Keratinocyte (primary cell): ENCODE results near the gene IGSF9. TPM values are rescaled to one million over a fixed set of nuclear protein-coding genes. Genes with fewer than 3 reads are reported as not detected.

Experiments
- DNase-seq: peaks from one replicate; pipeline ENCODE4 v3.0.0-alpha.2; 2011; ENCODE audit warnings: low read depth, missing footprints, low spot score
- FAIRE-seq: peaks from 2 replicates; lab custom pipeline; 2011; peaks lifted over from hg19 to GRCh38; lab: Jason Lieb, UNC
- H2AFZ ChIP-seq: 2 replicates; pipeline ENCODE4 v1.6.0; 2012; ENCODE audit warnings: low read length, control low read depth, inconsistent platforms; ENCODE audit not compliant: control insufficient read depth
- H3K27ac ChIP-seq: 2 replicates; pipeline ENCODE4 v1.5.1; 2011; ENCODE audit warnings: low read length; ENCODE audit not compliant: control insufficient read depth, insufficient read depth
- H3K27me3 ChIP-seq: 3 replicates; pipeline ENCODE4 v1.6.0; 2011; ENCODE audit warnings: low read length; ENCODE audit not compliant: control insufficient read depth, insufficient read depth; ENCODE audit errors: extremely low read depth
- H3K36me3 ChIP-seq, 2 experiments: 2 replicates in 1 of 2; 3 replicates in 1 of 2; pipeline ENCODE4 v1.5.1; 2011; ENCODE audit warnings: low read length in 2 of 2, mild to moderate bottlenecking in 1 of 2; ENCODE audit not compliant: control insufficient read depth in 2 of 2, insufficient read depth in 2 of 2; ENCODE audit errors: extremely low read depth in 1 of 2
- H3K4me1 ChIP-seq: 3 replicates; pipeline ENCODE4 v1.5.1; 2011; ENCODE audit warnings: low read length; ENCODE audit not compliant: control insufficient read depth, insufficient read depth; ENCODE audit errors: extremely low read depth
- H3K4me2 ChIP-seq: 3 replicates; pipeline ENCODE4 v1.6.0; 2011; ENCODE audit warnings: low read depth, low read length; ENCODE audit not compliant: control insufficient read depth, insufficient read depth; ENCODE audit errors: extremely low read depth
- H3K4me3 ChIP-seq, 3 experiments: fragments of 200-600 bp in 1 of 3; sonication (generic) in 1 of 3; 2 replicates in 2 of 3; 3 replicates in 1 of 3; pipeline ENCODE4 v1.5.1; 2011 to 2016; ENCODE audit warnings: low read length in 3 of 3, mild to moderate bottlenecking in 3 of 3, control low read depth in 2 of 3, inconsistent platforms in 1 of 3, low read depth in 1 of 3, mixed read lengths in 1 of 3, mixed run types in 1 of 3, moderate library complexity in 1 of 3; ENCODE audit not compliant: control insufficient read depth in 2 of 3, insufficient read depth in 2 of 3; ENCODE audit errors: extremely low read depth in 1 of 3
- H3K79me2 ChIP-seq: 2 replicates; pipeline ENCODE4 v1.6.0; 2012; ENCODE audit warnings: low read length; ENCODE audit not compliant: control insufficient read depth, insufficient read depth
- H3K9ac ChIP-seq: 3 replicates; pipeline ENCODE4 v1.6.0; 2011; ENCODE audit warnings: low read length; ENCODE audit not compliant: control insufficient read depth, insufficient read depth; ENCODE audit errors: extremely low read depth
- H3K9me1 ChIP-seq: 3 replicates; pipeline ENCODE4 v1.6.0; 2011; ENCODE audit warnings: low read length; ENCODE audit not compliant: control insufficient read depth, insufficient read depth; ENCODE audit errors: extremely low read depth
- H3K9me3 ChIP-seq: 2 replicates; pipeline ENCODE4 v1.5.1; 2012; ENCODE audit warnings: low read depth, low read length; ENCODE audit not compliant: control insufficient read depth
- H4K20me1 ChIP-seq: 3 replicates; pipeline ENCODE4 v1.6.0; 2011; ENCODE audit warnings: low read length; ENCODE audit not compliant: control insufficient read depth, insufficient read depth; ENCODE audit errors: extremely low read depth
- EZH2 ChIP-seq: IDR thresholded peaks from one replicate; pipeline ENCODE4 v1.6.1; 2012; ENCODE audit warnings: inconsistent platforms, mild to moderate bottlenecking, low read length, moderate library complexity
- dilution Hi-C: fragments of 300-500 bp; cut with MboI; formaldehyde crosslinking; loops from one replicate; pipeline ENCODE4 v1.7.0; 2020; ENCODE audit warnings: low sequenced_read_pairs; ENCODE audit not compliant: extremely low pct_ligation_motif_present
- polyA plus RNA-seq, 5 experiments: library from polyadenylated mRNA; depleted of rRNA in 3 of 5; stranded (reverse) in 3 of 5; stranded (forward) in 1 of 5; unstranded in 1 of 5; fragments of >200 nt; gene quantifications; 1 replicate in 1 of 5; 2 replicates in 3 of 5; 3 replicates in 1 of 5; pipeline versions ENCODE4 v1.2.1 to v1.2.3, GENCODE V29; 2011 to 2012; ENCODE audit warnings: missing spikeins in 2 of 5, low read depth in 1 of 5, low replicate concordance in 1 of 5
- TF ChIP-seq, protein P1 (sequence below), 3 experiments: IDR thresholded peaks in 1 of 3; conservative IDR thresholded peaks in 1 of 3; optimal IDR thresholded peaks in 1 of 3; 2 replicates in 2 of 3; 3 replicates in 1 of 3; pipeline versions ENCODE3 to v1.5.1; 2011; ENCODE audit warnings: low read length in 3 of 3, mild to moderate bottlenecking in 3 of 3, moderate library complexity in 2 of 3, control low read depth in 1 of 3, inconsistent platforms in 1 of 3; ENCODE audit not compliant: insufficient read depth in 2 of 3; ENCODE audit errors: extremely low read depth in 1 of 3

Gene IGSF9
- polyA plus RNA-seq, 1 donor (not counting 4 experiments of a cell fraction or from before 2014, with no cell fraction given) = 4.2 TPM

DNA sequence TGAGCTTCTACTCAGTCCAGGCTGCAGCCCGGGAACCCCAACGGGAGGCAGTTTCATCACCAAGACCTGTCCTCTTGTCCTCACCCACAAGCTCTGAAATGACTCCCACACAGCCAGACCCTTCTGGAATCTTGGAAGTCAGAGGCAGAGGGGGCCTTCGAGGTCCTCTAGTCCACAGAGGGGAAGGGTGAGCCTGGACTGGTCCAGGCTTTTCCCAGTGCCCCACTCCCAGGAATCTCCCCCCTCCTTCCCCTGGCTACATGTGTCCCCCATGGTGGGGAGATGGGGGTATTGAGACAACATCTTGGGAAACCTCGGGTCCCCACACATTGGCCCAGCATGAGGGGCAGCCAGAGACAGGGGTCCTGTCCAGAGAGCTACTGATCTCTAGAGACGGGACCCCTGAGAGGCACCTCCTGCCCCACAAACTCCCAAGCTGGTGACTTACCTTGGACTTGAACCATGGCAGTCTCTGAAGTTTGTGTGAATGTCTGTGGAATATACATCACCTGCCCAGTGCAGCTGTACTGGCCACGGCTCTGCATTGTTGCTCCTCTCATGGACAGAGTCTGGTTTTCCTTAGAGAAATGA is 28.0 kb upstream of the IGSF9 start:
- TF ChIP-seq, protein P1, sequence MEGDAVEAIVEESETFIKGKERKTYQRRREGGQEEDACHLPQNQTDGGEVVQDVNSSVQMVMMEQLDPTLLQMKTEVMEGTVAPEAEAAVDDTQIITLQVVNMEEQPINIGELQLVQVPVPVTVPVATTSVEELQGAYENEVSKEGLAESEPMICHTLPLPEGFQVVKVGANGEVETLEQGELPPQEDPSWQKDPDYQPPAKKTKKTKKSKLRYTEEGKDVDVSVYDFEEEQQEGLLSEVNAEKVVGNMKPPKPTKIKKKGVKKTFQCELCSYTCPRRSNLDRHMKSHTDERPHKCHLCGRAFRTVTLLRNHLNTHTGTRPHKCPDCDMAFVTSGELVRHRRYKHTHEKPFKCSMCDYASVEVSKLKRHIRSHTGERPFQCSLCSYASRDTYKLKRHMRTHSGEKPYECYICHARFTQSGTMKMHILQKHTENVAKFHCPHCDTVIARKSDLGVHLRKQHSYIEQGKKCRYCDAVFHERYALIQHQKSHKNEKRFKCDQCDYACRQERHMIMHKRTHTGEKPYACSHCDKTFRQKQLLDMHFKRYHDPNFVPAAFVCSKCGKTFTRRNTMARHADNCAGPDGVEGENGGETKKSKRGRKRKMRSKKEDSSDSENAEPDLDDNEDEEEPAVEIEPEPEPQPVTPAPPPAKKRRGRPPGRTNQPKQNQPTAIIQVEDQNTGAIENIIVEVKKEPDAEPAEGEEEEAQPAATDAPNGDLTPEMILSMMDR (optimal IDR thresholded peaks at IDR 0.05 in 1 of 3, IDR thresholded peaks at IDR 0.05 in 1 of 3, conservative IDR thresholded peaks at IDR 0.05 in 1 of 3; ENCODE audit: extremely low read depth in 1 of 3, insufficient read depth in 2 of 3, low read length in 3 of 3) = no peak
- TF ChIP-seq EZH2 = no peak
- no peaks in the 10 kb centered on the region for H3K27me3 ChIP-seq
- DNase-seq (no peak), FAIRE-seq (peak; percentile 41)
- H3K4me3 ChIP-seq = no peak overlapping the region
- peaks cover 28 to 34% of the 10 kb centered on the region in 2 experiments for H3K36me3 ChIP-seq
- no peak overlapping the region for H2AFZ ChIP-seq
- no peak overlapping the region for H3K4me2 ChIP-seq
- H3K9me3 ChIP-seq = no peaks in the 10 kb centered on the region
- no peak overlapping the region for H3K27ac ChIP-seq
- dilution Hi-C loops = no loop called here
- H4K20me1 ChIP-seq = peaks cover 8% of the 10 kb centered on the region
- no peak overlapping the region for H3K9ac ChIP-seq
- no peaks in the 10 kb centered on the region for H3K4me1 ChIP-seq
- H3K79me2 ChIP-seq = peaks cover 30% of the 10 kb centered on the region
- H3K9me1 ChIP-seq = peaks cover 5% of the 10 kb centered on the region

DNA sequence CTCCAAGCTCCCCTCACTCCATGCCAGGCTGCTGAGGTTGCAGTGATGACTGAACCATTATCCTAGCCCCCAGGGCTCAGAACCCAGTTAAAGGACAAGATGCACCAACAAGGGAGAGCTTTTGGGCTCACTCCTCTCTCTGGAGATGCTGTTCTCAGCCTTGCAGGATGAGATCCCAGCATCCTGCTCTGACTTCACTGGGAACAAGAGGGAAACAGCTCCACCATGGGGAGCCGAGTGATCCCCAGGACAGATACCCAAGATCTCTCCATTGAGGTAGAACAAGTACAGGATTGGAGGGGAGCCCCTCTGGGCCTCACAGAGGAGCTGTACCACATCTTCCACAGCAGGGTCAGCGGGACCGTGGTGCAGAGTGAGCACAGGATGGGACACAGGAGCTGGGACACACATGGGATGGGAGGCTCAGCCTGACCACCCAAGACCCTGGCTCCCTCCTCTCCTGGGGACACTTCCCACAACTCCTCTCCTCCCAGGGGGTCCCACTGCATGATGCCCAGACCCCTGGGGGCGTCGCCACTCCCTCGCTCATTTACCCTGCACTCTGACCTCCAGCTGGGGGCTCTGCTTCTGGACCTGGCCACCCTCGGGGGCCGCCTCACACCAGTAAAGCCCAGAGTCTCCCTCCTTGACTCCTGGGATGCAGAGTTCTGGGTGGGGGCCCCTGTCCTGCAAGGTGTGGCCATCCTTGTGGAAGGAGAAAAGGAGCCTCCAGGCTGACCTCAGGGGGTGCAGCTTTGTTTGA is 27.2 kb upstream of the IGSF9 start:
- no peak for FAIRE-seq
- no peak overlapping the region for H3K27ac ChIP-seq
- H3K27me3 ChIP-seq = no peaks in the 10 kb centered on the region
- H3K9me1 ChIP-seq = peaks cover 3% of the 10 kb centered on the region
- no peak overlapping the region for H3K4me2 ChIP-seq
- no peaks in the 10 kb centered on the region for H3K9me3 ChIP-seq
- H3K4me1 ChIP-seq = no peaks in the 10 kb centered on the region
- peaks cover 21 to 30% of the 10 kb centered on the region in 2 experiments for H3K36me3 ChIP-seq
- H4K20me1 ChIP-seq = peaks cover 11% of the 10 kb centered on the region
- dilution Hi-C loops = no loop called here
- no peak overlapping the region for H2AFZ ChIP-seq
- TF ChIP-seq, protein P1 (optimal IDR thresholded peaks at IDR 0.05 in 1 of 3, IDR thresholded peaks at IDR 0.05 in 1 of 3, conservative IDR thresholded peaks at IDR 0.05 in 1 of 3; ENCODE audit: extremely low read depth in 1 of 3, insufficient read depth in 2 of 3, low read length in 3 of 3) = no peak
- no peak for TF ChIP-seq EZH2
- no peak for DNase-seq
- peaks cover 37% of the 10 kb centered on the region for H3K79me2 ChIP-seq
- no peak overlapping the region for H3K9ac ChIP-seq
- no peak overlapping the region for H3K4me3 ChIP-seq
